GM21825 (cell line): ENCODE results near the gene DMRTB1.
"Not testable (repeated sequence)": the region's sequence is repeated elsewhere in the genome, so short reads cannot be mapped to it uniquely, and the experiment has no call there.

Experiments used
- ATAC-seq: cut with Tn5 transposase; IDR thresholded peaks from one replicate; pipeline ENCODE4 v1.9.1; 2021; ENCODE audit warnings: mild to moderate bottlenecking, moderate library complexity; ENCODE audit not compliant: unreplicated experiment

DMRTB1 gene

DNA sequence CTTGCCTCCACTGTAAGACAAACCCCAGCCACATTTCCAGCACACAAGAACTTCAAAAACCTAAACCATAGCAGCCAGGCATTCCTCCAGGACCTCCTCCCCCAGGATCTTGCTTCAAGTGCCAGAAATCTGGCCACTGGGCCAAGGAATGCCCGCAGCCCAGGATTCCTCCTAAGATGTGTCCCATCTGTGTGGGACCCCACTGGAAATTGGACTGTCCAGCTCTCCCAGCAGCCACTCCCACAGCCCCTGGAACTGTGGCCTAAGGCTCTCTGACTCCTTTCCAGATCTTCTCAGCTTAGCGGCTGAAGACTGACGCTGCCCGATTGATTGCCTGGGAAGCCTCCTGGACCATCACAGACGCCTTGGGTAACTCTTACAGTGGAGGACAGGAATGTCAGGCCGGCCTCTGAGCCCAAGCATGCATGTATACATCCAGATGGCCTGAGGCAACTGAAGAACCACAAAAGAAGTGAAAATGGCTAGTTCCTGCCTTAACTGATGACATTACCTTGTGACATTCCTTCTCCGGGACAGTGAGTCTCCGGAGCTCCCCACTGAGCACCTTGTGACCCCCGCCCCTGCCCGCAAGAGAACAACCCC, 24.7 kb upstream of the DMRTB1 start:
- not testable (repeated sequence) for ATAC-seq

DNA sequence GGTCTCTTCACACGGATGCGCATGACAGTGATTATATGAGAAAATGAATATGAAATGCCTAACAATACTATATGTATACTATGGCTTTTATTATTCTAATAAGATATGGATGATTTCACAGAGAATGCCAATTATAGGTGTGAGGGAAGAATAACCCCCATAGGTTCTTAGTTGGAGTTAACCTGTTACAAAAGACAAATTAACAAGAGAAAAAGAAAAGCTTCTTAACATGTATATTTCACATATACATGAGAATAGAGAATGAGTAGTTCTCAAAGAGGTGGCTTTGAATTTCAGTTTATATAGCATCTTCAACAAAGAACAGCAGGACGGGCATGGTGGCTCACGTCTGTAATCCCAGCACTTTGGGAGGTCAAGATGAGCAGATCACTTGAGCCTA, 24.0 kb upstream of the DMRTB1 start:
- ATAC-seq = no peak

DNA sequence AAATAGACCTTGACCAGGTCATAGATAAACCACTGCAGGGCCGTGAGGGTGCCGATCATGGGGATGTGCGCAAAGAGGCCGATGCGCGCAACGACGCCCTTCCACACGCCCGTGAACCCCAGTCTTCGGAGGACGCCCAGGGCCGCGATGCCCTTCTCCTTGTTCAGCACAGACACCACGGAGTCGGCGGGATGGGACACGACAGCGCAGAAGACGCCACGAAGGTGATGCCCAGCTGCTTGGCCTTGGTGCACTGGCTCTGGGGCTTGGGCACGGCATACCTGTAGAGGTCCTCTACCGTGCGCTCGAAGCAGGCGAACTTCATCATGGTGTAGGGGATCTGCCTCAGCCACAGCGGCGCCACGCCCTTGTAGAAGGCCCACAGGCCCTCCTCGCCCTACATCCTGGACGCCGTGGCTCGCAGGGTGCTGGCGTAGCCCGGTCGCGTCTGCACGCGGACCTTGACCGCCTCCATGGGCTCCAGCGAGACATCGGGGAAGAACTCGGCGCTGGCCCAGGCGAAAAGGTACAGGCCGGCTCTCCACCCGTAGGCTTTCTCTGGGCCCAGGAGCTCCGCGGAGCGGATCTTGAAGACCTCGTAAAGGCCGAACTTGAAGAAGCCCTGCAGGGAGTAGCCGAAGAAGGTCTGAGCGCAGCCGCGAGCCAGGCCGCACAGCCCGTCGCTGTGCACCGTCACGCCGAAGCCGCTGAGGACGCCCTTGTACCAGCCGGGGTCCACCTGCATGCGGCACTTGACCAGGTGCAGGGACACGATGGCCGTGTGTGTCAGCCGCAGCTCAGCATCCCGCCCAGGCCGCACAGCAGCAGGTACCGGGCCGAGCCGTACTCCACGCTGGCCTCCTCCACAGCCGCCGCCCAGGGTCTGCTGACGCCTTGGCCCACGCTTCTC, 20.5 kb upstream of the DMRTB1 start:
- ATAC-seq = no peak

DNA sequence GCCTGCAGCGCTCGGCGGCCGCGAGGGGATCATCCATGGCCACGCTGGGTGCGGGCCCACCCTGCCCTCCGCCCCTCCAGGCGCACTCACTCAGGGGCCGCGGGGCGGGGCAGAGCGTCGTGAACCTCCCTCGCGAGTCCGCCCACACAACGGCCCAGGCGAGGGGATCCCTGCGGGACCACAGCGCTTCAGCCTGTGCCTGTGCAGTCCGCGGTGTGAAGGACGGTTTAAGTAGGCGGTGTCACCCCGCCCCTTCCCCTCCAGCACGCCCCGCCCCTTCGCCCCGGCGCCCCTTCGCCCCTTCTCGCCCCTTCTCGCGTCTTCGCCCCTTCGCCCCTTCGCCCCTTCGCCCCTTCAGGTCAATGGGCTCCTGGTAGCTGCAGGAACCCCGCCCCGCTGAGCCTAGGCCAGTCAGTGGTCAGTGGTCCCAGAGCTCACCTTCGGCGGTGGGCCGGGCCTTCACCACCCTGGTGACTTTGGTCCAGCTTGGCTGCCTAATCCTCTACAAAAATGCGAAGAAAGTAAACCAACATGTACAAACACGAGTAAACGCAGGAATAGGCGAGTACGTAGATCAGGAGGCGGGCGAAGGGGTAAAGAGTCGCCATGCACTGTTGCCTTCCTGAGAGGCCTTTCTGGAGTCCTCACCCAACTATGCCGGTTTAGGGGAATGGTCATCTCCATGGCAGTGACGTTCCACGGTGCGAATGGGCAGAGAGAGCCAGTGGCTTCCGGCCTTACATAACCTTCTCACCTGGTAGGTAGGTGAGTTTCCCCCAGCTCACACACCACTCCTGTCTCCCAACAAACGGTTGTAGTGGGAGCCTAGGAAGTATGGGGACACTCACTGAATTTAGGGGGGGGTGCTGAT, 19.6 kb upstream of the DMRTB1 start:
- ATAC-seq = no peak

DNA sequence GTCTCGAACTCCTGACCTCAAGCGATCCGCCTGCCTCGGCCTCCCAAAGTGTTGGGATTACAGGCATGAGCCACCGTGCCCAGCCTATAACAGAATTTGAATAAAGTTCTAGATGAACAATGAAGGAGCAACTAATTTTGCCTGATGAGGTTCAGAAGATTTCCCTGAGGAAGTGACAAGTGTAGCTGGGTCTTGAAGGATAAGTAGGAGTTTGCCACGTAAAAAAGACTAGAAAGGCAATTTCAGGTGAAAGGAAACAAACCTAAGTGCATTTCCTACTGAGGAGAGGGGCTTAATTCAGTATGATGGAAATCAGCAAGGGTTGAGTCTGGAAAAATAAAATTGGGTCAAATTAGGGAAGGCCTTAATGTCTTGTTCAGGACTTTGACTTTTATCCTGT, 18.6 kb upstream of the DMRTB1 start:
- ATAC-seq = no peak

DNA sequence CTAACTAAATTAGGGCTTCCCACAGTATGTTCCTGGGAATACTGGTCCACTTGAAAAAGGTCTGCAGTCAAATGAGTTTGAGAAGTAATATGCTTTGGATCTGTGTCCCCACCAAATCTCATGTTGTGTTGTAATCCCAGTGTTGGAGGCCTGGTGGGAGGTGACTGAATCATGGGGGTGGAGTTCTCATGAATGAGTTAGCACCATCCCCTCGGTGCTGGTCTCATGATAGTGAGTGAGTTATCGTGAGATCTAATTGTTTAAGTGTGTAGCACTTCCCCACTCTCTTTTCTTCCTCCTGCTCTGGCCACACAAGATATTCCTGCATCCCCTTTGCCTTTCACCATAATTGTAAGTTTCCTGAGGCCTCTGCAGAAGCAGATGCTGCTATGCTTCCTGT, 16.9 kb upstream of the DMRTB1 start:
- ATAC-seq = no peak

DNA sequence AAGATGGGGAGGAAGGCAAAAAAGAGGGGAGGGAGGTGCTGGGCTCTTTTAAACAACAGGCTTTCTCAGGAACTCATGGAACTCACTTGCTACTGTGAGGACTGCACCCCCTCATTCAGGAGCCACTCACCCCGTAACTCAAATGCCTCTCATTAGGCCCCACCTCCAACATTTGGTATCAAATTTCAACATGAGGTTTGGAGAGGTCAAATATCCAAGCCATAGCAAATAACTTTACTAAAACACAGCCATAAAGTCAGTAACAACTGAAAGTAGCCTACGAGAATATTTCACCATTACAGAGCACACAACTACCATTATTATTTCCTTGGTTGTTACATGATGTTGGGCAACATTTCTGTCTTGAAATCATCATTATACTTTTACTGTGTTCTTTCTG, 13.1 kb upstream of the DMRTB1 start:
- ATAC-seq = no peak

DNA sequence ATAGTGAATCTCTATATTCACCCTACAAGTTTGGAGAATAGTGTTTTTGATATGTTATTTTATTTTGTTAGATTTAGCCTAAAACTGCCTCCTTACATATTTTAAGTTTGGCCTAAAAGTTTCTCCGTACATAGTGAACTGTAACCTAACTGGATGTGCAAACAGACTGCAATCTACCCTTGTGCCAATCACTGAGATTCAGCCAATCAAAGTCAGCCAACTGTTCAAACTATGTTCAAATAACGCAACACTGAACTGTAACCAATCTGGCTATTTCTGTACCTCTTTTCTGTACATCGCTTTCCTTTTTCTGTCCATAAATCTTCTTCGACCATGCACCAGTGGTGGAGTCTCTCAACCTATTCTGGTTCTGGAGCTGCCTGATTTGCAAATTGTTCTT, 11.8 kb upstream of the DMRTB1 start:
- no peak for ATAC-seq

DNA sequence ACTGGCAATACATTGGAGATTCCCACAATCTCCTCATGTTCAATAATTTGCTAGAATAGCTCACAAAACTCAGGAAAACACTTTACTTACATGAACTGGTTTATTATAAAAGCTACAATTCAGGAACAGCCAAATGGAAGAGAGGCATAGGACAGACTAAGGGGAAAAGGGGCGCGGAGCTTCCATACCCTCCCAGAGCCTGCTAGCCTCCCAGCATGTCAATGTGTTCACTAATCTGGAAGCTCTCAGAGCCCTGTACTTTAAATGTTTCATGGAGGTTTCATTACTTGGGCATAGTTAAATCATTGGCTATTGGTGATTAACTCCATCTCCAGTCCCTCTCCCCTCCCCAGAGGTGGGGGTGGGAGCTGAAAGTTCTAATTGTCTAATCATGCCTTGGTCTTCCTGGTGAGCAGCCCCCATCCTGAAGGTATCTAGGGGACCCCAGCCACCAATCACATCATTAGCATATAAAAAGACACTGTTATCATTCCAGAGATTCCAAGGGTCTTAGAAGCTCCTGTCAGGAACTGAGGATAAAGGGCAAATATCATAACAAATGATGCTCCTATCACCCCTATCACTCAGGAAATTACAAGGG, 10.9 kb upstream of the DMRTB1 start:
- no peak for ATAC-seq

DNA sequence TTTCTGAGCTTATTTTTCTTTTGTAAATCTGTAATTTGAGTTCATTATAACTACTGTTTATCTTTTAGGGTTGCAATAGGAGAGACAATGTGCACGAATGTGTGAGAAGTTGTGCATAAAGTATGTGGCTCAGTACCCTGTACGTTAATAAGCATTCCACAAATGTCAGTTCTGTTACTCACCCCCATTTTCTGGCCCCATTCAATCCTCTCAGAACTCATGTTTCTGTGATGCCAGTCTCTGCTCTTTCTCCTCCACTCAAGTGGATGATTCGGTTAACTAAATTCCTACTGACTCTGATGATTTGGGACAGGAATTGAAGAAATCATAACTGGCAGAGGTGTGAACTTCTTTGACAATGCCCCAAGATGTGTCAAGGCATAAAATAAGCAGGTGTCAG, 10.2 kb upstream of the DMRTB1 start:
- ATAC-seq = no peak

DNA sequence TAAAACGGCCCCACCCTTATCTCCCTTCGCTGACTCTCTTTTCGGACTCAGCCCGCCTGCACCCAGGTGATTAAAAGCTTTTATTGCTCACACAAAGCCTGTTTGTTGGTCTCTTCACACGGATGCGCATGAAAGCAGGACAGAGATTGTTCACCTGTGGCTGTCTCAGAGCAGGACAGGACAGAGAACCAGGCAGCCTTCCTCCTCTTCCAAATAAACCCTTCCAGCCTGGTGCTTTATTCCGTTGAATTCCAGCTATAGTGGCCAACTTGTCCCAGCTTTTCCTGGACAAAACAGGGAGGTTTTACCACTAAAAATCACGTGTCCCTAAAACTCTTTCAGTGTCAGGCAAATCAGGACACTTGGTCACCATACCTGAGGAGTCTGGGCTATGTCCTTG, 9.5 kb upstream of the DMRTB1 start:
- ATAC-seq = no peak

DNA sequence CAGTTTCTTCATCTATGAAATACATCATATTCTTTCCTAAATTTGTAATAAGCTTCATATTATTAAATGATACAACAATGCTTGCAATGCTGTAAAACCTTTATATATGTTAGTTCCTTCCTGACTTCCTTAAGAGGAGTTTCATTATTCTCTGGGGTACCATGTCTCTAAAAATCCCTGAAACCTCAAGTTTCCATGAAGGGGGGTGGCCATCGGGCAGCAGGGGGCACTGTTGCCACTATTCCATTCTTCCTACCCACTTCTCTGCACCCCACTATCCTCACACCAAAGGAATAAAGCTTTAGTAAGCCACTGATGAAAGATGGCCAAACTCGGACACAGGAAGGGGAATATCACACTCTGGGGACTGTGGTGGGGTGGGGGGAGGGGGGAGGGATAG, 9.0 kb upstream of the DMRTB1 start:
- no peak for ATAC-seq

DNA sequence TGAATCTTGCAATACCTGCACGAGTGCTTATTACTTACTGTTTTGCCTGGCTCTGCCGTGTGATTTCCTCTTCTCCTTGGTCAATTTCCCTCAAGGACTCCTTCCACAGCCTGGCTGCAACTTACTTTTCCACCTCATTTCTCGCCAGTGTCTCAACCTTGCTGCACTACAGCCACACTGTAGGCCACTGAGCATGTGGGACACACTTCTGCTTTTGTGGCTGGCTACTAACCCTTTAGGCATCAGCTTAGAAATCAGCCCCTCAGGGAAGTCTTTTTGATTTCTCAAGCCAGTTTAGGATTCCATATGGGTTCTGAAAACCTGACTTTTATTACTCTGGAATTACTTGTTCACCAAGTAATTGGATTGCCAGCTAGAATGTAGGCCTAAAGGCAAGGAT, 5.2 kb upstream of the DMRTB1 start:
- no peak for ATAC-seq

DNA sequence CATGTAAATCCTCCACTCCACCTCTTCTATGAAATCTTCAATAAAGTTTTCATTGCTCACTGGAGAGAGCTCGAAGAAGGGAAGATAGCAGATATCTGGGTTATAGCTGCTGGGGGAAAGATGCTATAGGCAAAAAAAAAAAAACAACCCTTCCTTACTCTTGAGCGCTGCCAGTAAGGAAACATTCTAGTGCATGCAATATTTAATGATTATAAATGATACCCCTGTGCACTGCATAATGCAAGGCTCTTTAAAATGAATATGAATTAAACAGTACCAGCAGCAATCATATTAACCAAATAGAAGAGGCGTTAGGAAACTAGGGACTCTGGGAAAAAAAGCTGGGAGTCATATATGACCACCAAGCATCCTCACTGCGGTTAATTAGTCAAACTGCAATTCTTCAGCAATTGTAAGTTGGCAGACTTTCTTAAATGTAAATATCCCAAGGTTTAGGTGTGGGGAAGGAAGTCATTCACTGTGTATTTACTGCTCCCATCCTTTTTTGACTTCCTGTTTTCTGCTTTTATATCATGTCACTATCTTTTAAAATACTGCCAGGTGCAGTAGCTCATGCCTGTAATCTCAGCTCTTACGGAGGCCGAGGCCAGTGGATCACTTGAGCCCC, 3.7 kb upstream of the DMRTB1 start:
- ATAC-seq = no peak

DNA sequence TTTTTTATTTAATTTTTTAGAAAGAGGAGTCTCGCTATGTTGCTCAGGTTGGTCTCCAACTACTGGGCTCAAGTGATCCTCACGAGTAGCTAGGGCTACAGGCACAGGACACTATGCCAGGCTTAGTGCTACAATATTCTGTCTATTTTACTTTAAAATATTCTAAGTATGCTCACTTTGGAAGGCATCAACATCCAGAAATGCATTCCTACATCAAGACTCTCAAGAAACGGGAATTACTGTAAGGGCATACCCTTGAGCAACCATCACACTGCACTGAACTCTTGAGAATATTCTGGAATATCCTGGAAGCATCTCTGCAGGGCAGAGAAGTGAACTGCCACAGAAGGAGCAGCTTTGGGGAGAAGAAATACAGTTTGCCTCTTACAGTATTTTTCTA, 565 bp upstream of the DMRTB1 start:
- ATAC-seq = no peak

DNA sequence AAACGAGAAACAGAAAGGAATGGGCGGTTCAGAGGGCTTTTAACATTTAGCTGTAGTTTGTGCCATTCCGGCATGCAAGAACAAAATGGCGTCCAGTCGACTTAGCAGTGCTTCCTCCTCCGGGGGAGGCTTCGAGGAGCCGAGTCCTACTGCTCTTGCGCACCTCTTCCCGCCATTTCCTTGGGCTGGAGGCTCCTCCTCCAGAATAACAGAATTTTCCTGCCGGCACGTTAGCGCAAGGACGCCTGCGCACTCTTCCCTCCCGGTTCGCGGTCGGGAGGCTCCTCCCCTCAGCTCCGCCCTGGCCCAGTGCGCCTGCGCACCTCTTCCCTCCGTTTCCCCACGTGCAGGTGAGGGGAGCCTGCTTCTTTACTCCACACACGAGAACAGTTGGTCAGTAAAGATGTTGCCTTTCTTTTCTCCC, 1.0 kb downstream of the DMRTB1 start:
- no peak for ATAC-seq

DNA sequence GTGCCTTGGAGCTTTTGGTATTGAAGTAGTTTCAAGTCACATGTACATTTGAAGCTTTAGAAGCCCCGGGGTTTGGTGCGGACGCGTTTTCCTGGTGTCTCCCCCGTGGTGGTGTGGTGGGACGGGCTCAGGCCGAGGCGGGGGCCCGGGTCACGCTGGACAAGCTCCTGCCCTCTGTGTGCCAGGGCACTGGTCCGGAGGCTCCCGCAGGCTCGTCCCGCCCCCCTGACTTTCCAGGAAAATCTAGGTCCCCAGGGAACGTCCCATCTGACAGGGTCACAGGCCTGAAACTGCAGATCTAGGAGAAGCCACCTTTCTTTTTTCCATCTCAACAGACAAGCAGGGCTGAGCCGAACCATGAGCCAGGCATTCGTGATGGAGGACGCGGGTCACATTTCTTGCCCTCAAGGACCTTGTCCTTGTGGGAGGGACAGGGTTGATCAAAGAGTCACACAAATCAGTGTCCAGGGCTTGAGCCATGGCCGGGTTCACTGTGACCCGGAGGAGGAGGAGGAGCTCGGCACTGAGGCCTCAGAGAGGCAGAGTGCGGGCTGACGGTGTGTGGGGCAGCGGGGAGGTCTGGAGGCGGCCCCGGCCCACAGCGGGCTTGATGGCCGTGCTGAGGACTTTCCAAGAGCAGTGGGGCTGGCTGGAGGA, 1.6 kb downstream of the DMRTB1 start:
- no peak for ATAC-seq

DNA sequence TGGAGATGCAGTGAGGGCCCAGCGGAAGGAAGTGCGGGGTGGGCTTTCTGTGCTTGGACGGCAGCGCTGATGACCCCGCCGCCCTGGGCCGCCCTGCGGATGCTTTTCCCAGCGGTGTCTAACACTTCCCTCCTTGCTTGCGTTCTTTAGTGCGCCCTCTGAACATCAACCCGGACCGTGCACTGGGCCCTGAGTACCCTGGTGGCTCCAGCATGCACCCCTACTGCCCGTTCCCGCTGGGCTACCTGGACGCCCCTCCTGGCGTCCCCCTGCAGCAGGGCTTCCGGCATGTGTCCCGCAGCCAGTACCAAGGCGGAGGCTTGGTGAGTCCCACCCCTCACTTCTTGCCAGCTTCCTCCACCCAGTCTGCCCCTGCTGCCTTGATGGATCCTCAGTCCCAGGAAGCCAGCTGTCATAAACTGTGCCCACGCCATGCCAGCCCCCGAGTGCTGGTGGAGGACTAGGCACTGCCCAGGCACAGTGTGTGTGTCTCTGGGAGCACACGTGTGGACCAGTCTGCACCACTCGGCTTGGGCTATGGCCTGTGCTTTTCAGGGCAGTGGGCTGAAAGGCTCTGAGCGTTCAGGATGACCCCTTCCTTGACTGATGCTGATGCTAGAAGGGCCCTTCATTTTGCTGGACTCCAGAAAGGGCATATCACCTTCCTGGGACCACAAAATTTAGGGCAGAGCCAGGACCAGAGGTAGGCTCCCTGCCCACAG, 2.3 kb downstream of the DMRTB1 start:
- no peak for ATAC-seq

DNA sequence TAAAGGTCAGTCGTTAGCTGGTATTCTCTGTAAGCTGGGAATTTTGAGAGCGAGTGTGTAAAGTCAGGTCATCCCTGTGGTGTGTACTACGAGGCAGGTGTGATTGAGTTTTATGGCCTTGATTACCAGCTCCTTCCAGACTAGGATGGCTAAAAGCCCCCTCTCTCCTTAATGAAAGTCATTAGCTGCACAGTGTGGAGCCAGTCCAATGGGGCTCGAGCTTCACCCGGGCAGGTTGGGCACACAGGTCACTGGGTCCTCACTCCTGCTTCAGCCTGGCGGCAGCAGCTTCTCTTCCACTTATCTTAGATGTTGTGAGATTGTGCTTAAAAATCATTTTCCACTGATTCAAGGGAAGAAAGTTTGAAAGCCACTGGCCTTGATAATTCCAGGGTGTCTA, 3.0 kb downstream of the DMRTB1 start:
- no peak for ATAC-seq
